Stimulated activated CD8-positive, alpha-beta memory T cell treated with anti-CD3 and anti-CD28 coated beads, Interleukin-12 subunit alpha, Interleukin-12 subunit beta, amount 100 ng/mL, for 24 hours (primary cell): Measurements from ENCODE around the gene CEP57L1.

Source experiments
- DNase-seq: peaks from one replicate; pipeline ENCODE4 v3.0.0-alpha.2; 2020; ENCODE audit errors: extremely low read depth

The CEP57L1 gene

DNA sequence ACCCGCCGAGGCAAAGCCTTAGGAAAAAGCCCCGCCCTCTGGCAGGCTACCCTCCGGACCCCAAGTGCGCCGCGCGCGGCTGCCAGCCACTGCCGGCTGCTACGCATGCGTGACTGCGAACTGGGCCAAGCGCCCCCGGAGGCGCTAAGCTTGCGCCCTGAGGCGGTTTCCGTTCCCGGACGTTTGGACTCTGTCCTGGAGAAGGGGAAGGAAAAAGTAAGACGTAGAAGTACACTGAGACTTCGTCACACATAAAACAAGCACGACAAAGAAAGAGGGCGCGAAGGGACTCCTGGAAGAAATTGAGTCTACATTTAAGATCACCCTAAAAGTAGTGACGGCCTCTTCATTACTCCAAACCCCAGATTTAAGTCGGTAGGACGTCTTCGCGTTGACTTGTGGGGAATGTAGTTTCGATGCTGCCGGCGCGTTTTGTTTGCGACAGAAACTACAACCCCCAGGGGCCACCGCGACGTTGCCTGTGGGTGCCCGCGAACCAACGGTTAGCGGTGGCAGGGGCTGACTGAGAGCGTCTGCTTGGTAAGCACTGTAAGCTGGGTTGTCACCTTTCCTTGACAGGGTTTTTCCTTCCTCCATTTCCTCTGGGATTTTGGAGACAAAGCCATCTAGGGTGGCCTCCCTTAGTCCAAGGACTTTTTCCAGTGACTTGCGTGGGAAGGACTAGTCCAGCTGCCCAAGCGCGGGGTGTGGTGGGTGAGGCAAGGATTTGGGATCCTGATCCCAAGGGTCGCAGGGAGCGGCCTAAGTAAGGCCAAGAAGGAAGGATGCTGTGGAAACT is at the start of gene CEP57L1:
CEP57L1 (plus strand) TSS at position 472 of the 799 bp plus-strand sequence. CDS start 49,715 bp downstream, outside the sequence.
- DNase-seq: peak; percentile 88

DNA sequence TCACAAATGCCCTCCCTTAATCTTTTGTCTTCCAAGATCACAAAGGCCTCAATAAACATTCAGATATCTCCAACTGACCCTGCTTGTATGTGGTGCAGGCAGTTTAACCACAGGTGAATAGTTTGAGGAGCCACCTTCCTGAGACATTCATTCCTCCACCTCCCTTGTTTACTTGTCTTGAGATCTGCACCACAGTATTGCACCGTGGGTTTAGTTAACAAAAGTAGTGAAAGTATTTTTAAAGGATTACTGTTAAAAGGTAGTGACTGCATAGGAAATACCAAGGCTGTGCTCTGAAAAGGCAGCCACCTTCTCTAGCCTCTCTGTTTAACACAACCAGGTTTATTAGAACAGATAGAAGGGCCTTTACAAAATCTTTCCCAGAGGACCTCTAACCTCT is 47.1 kb upstream of the CEP57L1 start:
- DNase-seq: no peak

DNA sequence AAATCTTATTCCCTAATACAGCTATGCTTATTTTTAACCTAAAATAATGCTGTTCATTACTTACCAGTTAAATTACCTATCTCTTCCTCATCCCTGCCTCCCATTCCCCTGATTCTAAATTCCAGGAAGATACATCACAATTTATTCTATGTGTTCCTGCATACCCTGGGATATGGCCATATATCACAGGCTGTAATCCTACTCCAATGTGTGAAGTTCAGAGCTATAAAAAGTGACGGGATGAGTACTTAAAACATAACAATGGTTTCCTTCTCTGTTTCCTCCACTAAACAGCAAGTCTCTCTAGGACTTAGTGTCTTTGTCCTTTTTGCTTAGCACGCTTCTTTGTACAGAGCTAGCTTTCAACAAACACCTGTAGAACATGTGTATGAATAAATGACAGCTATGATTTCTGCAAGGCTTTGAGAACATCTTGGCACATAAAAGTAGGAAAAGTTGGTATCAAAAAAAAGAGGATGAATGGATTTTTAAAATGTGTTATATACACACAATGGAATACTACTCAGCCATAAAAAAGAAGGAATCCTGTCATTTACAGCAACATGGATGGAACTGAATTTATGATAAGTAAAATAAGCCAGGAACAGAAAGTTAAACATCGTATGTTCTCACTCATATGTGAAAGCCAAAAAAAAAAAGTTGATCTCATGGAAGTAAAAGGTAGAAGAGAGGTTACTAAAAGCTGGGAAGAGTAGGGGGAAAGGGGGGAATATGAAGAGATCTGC is 46.5 kb upstream of the CEP57L1 start:
- no peak for DNase-seq

DNA sequence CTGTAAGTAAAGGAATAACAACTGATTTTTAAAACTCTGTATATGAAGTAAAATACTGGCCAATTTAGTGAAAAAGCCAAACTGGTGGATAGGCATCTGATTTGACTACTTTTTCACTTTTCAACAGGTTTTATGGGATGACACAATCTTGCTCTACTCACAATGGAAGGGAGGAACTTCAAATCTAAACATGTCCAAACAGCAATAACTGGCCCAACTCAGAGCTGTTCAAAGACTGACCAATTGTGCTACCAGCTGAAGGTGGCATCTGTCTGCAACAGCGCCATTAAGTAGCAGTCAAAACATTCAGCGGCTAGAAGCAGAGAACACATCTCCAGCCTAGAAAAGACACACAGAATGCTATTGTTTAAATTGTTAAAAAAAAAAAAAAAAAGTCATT is 45.3 kb upstream of the CEP57L1 start:
- DNase-seq: no peak

DNA sequence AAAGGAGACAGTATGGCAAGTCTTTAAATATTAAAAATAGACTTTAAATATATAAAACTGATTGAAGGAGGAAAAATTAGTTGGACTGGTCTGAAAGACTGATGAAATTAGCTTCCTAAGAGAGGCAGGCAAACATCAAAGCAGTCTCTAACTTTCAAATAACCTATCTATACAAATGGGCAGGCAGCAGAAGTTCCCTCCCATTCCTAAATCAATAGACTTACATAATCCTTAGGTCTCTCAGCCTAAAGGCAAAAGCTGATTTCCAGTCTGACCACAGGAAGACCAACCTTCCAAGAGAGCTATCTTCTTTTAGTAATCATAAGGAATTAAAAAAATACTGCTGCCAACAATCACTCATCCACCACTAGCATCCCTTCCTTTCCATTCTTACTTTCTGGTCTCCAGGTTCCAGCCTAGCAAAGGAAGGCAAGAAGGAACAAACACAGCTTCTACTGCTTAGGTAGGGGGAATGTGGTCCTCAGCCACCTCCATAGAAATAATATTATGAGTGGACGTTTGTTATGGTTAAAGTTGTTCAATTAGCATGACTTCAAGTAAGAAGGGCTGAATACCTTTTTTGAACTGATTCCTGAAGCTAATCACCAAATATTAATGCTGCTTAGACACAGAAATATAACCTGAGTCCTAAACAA is 44.7 kb upstream of the CEP57L1 start:
- DNase-seq: no peak

DNA sequence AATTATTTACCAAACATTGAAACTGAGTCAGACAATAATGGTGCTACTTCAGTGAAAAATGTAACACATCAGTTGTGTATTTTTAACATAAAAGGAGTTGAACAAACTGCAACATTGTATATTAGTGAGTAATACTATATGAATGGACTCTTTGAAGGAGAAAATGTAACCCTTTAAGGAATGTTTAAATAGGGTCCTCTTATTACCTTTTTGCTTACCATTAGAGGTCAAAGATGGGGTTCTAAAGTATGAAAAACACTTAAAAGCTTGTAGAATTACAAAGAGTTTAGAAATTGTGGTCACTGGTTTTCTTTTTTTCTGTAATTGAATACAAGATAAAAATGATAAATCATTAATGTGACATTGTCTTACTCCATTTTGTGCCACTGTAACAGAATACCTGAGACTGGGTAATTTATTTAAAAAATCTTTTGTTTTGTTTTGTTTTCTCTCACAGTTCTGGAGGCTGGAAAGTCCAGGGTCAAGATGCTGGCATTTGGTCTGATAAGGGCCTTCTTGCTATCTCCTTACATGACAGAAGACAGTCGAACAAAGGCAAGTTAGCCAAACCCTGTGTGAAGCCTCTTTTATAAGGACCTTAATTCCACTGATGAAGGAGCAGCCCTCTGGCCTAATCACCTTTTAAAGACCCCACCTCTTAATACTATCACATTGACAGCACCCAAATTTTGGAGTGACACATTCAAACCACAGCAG is 43.8 kb upstream of the CEP57L1 start:
- no peak for DNase-seq

DNA sequence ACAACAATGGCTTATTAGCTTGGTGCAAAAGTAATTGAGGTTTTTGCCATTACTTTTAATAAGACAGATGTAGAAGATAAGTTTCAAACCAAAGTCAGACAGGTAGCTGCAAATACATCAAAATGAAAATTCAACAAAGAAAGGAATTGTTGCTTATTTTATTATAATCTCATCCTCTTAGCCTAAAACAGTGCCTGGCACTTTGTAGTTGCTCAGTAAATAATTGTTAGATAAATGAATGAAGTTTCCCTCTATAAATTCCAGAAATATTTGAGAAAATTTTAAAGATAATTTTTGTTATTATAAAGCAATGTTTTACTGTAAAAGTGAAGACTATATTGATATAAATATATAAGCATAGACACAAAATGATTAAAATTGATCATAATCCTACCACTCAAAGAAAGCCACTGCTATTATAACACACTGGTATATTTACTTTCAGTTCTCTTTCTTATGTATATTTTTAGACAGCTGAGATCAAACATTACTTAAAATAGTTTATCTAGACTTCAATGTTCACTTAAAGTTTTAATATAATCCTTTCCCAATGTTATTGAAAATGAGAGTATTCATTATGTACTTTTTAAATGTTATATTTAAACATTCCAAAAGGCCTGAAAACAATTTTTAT is 43.2 kb upstream of the CEP57L1 start:
- no peak for DNase-seq

- no peak for DNase-seq
These were observed 42.5 kb upstream of the CEP57L1 start for GRCh38 chr6:109052852-109053251.

- no peak for DNase-seq
These were observed 42.0 kb upstream of the CEP57L1 start for GRCh38 chr6:109053336-109053735.

GRCh38 chr6:109055771-109056235 is 39.5 kb upstream of the CEP57L1 start:
- DNase-seq: no peak

GRCh38 chr6:109056661-109057060 is 38.6 kb upstream of the CEP57L1 start:
- no peak for DNase-seq

DNA sequence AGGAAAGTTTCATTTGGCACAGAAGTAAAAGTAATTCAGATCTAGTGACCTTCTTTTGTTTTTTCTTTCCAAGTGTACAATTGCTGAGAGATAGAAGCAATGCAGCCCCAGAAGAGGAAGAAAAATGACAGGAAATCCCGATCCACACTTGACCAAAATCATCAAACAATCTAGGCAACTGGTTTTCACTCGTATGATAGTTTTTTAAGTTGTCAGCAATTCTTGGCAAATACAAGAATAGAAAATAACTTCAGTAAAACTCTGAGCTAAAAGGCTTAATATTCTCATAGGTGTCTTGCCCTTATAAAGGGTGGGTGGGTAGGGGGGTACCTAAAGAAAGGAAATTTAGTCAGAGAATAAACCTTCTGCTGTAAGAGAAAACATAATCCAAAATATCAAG is 36.7 kb upstream of the CEP57L1 start:
- DNase-seq: no peak

DNA sequence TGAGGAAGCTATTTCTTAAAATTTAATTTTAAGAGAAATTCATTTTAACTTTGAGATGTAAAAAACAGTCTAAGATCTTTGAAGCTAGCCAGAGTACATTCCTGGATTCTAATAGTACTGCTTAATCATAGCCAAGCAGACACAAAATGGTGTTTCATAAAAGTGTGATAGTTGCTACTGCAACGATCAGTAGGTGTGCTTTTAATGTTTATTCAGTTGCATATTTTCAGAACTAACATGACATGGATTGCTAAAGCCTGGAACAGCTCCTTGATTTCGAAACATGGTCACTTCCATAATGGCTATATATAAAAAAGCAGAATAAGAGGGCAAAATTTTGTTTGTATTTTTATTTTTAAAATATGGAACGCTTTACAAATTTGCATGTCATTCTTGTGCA is 36.2 kb upstream of the CEP57L1 start:
- no peak for DNase-seq

GRCh38 chr6:109059571-109060021 is 35.7 kb upstream of the CEP57L1 start:
- DNase-seq: no peak

GRCh38 chr6:109060571-109060970 is 34.7 kb upstream of the CEP57L1 start:
- no peak for DNase-seq

DNA sequence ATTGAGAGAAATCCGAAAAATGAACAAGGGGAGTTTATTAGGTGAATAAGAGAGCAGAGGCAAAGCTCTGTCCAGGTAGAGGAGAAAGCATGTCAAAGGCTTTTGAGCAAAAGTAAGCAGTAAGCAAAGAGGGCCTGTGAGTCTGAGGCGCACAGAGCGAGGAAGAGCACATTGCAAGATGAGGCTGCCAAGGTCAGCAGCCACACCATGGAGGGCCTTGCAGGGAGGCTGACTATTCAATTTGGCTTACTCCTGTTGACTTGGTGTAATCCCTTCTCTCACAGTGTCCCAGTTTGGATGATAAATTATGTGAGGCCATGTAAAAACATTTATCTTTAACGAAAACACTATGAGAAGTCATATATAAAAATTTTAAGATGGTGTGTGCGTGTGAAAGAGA is 33.1 kb upstream of the CEP57L1 start:
- DNase-seq: no peak

GRCh38 chr6:109062767-109063352 is 32.4 kb upstream of the CEP57L1 start:
- DNase-seq: no peak

GRCh38 chr6:109069746-109070145 is 25.6 kb upstream of the CEP57L1 start:
- no peak for DNase-seq

GRCh38 chr6:109071125-109071917 is 24.0 kb upstream of the CEP57L1 start:
- DNase-seq: no peak
